ENCODE measurements around the gene PTH2.

DNA sequence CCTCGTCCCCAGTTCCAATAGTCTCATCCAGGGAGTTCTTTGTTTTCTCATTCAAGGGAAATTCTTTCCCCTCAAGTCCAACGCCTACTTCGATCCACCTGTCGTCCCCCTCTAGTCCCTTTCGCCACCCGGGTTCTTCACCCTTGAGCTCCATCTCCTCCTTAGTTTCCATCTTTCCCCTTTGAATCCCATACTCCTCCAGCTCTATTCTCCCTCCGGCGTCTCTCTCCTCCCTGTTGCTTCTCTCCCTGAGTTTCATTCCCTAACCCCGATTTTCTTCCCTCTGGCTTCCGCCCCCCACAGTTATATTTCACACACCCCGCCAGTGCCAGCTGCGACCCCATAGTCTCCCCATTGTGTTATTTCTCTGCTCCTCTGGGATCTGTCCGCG is 18.7 kb upstream of the PTH2 start:
- TF ChIP-seq, protein P1, sequence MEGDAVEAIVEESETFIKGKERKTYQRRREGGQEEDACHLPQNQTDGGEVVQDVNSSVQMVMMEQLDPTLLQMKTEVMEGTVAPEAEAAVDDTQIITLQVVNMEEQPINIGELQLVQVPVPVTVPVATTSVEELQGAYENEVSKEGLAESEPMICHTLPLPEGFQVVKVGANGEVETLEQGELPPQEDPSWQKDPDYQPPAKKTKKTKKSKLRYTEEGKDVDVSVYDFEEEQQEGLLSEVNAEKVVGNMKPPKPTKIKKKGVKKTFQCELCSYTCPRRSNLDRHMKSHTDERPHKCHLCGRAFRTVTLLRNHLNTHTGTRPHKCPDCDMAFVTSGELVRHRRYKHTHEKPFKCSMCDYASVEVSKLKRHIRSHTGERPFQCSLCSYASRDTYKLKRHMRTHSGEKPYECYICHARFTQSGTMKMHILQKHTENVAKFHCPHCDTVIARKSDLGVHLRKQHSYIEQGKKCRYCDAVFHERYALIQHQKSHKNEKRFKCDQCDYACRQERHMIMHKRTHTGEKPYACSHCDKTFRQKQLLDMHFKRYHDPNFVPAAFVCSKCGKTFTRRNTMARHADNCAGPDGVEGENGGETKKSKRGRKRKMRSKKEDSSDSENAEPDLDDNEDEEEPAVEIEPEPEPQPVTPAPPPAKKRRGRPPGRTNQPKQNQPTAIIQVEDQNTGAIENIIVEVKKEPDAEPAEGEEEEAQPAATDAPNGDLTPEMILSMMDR (optimal IDR thresholded peaks at IDR 0.05 in 1 of 3, IDR thresholded peaks at IDR 0.05 in 1 of 3, conservative IDR thresholded peaks at IDR 0.05 in 1 of 3; ENCODE audit: extremely low read depth in 1 of 3, insufficient read depth in 2 of 3, low read length in 3 of 3): no peak
- TF ChIP-seq EZH2 (IDR thresholded peaks at IDR 0.05; ENCODE audit: low read length): peak; percentile 61

Data from keratinocyte (primary cell).